Measurements from ENCODE around the gene LGALS9B.
"Not testable (repeated sequence)": the region's sequence is repeated elsewhere in the genome, so short reads cannot be mapped to it uniquely, and the experiment has no call there.

DNA sequence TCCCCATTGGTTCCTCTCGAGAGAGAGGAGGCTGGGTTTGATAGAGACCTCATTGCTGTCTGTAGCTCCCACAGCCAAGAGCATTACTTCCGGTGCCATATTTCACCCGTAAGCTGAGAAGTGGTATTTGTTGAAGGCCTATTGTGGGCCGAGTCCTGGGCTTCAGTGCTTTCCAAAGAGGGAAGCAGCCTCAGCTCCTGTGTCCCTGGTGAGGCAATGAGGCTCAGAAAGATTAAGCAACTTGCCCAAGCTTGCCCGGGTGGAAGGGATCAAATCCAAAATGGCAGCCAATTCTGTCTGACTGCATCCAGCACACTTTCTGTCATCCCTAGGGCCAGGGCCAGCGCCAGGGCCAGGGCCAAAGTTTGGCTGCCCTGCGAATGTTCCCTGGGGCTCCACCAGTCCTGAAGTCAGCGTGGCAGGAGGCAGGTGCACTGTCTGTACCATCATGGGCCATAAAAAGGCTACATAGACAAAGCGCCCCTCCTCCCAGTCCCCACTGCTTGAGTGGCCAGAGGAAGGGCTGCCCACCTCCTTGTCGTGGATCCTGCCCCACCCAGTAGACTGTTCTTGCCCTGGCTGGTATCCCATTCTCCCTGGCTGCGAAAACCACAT lies 13.4 kb downstream of the LGALS9B start:
- TF ChIP-seq, protein P1, sequence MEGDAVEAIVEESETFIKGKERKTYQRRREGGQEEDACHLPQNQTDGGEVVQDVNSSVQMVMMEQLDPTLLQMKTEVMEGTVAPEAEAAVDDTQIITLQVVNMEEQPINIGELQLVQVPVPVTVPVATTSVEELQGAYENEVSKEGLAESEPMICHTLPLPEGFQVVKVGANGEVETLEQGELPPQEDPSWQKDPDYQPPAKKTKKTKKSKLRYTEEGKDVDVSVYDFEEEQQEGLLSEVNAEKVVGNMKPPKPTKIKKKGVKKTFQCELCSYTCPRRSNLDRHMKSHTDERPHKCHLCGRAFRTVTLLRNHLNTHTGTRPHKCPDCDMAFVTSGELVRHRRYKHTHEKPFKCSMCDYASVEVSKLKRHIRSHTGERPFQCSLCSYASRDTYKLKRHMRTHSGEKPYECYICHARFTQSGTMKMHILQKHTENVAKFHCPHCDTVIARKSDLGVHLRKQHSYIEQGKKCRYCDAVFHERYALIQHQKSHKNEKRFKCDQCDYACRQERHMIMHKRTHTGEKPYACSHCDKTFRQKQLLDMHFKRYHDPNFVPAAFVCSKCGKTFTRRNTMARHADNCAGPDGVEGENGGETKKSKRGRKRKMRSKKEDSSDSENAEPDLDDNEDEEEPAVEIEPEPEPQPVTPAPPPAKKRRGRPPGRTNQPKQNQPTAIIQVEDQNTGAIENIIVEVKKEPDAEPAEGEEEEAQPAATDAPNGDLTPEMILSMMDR (IDR thresholded peaks at IDR 0.05), result not testable (repeated sequence)
- TF ChIP-seq POLR2AphosphoS5 (IDR thresholded peaks at IDR 0.05; ENCODE audit: insufficient read depth in 1 of 2, low read depth in 1 of 2); POLR2A (IDR thresholded peaks at IDR 0.05): not testable (repeated sequence)

All from vagina (tissue), 2 donors.